ELR (cell line): ENCODE results near the gene ATE1.
"Not testable (repeated sequence)": the region's sequence is repeated elsewhere in the genome, so short reads cannot be mapped to it uniquely, and the experiment has no call there.

Experiments used
- DNase-seq: peaks from one replicate; pipeline ENCODE4 v3.0.0-alpha.2; 2015; ENCODE audit warnings: low read depth

ATE1 gene

GRCh38 chr10:121787169-121787568 is 140.7 kb downstream of the ATE1 start:
- DNase-seq = no peak

DNA sequence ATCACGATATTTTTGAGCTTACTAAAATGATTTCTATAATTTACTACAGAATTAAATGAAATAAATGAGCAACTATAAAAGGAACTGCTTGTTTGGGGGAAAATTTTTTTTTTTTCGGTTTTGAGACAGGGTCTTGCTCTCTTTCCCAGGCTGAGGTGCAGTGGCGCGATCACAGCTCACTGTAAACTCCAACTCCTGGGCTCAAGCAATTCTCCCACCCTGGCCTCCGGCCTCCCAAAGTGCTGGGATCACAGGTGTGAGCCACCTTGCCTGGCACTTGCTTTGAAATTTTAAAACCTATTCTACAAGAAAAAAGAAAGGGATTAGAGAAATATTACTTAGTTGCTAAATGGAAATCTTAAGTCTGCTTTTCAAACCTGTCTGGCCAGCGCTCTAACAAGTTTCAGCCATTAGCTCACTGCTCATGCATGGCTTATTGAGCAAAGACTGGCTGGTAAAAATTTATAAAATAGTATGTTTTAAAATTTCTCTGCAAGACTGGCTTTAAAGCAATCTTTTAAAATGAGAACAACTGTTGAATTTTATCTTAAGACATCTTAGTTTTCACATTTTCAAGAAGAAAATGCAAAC is 144.0 kb downstream of the ATE1 start:
- DNase-seq = no peak

GRCh38 chr10:121781101-121781500 is 146.7 kb downstream of the ATE1 start:
- no peak for DNase-seq

DNA sequence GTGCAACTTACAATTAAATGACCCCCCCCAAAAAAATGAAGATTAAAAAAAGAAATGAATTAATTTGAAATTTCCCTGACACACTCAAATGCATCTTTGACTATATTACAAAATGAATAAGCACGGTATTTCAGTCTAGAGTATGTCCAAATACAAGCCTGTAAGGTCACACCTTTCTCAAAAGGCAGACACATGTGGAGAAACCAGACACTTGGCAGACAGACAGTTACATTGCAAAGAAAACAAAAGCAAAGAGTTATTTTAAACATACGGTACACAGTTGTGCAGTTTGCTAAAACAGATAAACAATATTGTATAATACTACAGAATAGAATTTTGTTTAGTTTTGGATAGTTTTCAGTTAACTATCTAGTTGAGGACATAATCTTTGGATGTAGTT is 153.0 kb downstream of the ATE1 start:
- no peak for DNase-seq

- DNase-seq = no peak
Observed at GRCh38 chr10:121774404-121774803, 153.4 kb downstream of the ATE1 start.

DNA sequence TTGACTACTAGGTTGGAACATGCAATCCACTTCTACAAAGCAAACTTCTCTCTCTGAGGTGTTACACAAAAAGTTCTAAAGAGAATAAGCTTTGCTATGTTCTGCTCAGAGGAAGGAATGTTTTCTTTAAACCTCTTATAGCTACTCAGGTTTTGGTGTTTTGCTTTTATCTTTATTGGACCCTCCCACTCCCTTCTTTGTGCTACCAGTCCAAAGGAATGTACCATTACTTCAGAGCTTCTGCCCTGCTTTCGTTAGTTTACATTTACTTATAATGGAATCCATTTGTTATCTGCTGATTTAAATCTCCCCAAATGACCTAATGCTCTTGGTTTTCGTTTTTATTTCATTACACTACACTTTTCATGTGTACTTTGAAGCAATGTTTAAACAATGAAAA is 154.9 kb downstream of the ATE1 start:
- DNase-seq = no peak

DNA sequence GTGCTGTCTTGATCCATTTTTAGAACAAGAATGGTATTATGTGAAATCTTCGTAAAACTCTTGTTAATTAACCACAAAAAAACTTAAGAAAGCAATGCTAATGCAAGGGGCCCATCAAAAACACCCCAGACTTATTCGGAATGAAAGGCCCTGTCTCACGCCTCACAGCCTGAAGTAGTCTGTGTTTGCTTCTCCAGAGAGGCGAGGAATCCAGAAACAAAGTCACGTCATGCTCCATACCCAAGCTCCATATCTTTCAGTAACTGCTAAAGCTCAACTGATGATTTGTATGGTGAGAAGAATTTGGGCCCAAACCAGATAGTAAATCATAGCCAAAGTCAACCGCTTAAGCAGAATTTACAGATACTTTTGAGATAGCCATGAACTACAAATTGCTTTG is 155.4 kb downstream of the ATE1 start:
- DNase-seq = no peak

DNA sequence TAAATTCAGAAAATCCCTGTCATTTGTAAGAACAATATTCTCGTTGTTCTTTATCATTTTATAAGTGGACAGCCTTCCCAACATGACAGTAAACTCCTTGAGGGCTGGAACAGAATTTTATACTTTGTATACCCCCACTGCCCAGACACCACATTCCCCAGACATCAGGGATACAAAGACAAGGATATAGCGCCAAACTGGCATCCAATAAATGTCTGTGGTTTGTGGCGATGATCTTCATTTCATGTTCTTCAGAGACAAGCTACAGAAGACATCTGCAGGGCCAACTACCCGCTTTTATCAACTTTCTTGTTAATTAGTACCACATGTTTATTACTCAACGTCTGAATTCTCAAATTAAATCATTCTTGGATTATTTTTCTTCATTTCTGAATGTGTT is 155.9 kb downstream of the ATE1 start:
- DNase-seq = no peak

- DNase-seq = no peak
Observed at GRCh38 chr10:121766426-121766825, 161.4 kb downstream of the ATE1 start.

- DNase-seq = no peak
Observed at GRCh38 chr10:121765204-121765603, 162.6 kb downstream of the ATE1 start.

- DNase-seq = no peak
Observed at GRCh38 chr10:121764233-121764942, 163.4 kb downstream of the ATE1 start.

DNA sequence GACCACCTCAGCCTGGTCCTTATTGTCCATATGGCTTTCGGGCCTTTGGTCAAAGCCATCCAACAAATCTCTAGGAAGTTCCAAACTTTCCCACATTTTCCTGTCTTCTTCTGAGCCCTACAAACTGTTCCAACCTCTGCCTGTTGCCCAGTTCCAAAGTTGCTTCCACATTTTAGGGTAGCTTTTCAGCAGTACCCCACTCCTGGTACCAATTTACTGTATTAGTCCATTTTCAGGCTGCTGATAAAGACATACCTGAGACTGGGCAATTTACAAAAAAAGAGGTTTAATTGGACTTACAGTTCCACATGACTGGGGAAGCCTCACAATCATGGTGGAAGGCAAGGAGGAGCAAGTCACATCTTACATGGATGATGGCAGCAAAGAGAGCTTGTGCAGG is 170.6 kb downstream of the ATE1 start:
- not testable (repeated sequence) for DNase-seq

GRCh38 chr10:121755496-121755895 is 172.3 kb downstream of the ATE1 start:
- not testable (repeated sequence) for DNase-seq

GRCh38 chr10:121754666-121755065 is 173.2 kb downstream of the ATE1 start:
- DNase-seq = no peak

- peak; percentile 92 for DNase-seq
Observed at GRCh38 chr10:121753726-121754476, 173.9 kb downstream of the ATE1 start.

- DNase-seq = no peak
Observed at GRCh38 chr10:121751191-121751760, 176.6 kb downstream of the ATE1 start.

GRCh38 chr10:121747163-121747775 is 180.6 kb downstream of the ATE1 start:
- DNase-seq = no peak

- DNase-seq = no peak
Observed at GRCh38 chr10:121741248-121741792, 186.5 kb downstream of the ATE1 start.

GRCh38 chr10:121740069-121740468 is 187.8 kb downstream of the ATE1 start:
- DNase-seq = no peak

GRCh38 chr10:121739114-121739513 is 188.7 kb downstream of the ATE1 start:
- no peak for DNase-seq

- DNase-seq = no peak
Observed at GRCh38 chr10:121736315-121737130, 191.3 kb downstream of the ATE1 start.
